Skin epidermis (tissue), 12 donors: ENCODE measurements around the gene PSMG1.
A peak's percentile ranks its signal among the peaks of the same experiment; 100 is the strongest.
"Not testable (repeated sequence)": the region's sequence is repeated elsewhere in the genome, so short reads cannot be mapped to it uniquely, and the experiment has no call there.

ENCODE experiments used
- H3K27ac ChIP-seq, 21 experiments: fragments of 200-600 bp; sonication (generic) in 11 of 21; one replicate each; pipeline ENCODE4 v1.5.0; 2020; ENCODE audit warnings: mild to moderate bottlenecking in 3 of 21, inconsistent platforms in 2 of 21, moderate library complexity in 2 of 21
- H3K4me3 ChIP-seq, 7 experiments: fragments of 200-600 bp; sonication (generic) in 2 of 7; one replicate each; pipeline ENCODE4 v1.5.0; 2020; ENCODE audit warnings: inconsistent platforms in 2 of 7, mild to moderate bottlenecking in 2 of 7, moderate library complexity in 1 of 7

Gene PSMG1

DNA sequence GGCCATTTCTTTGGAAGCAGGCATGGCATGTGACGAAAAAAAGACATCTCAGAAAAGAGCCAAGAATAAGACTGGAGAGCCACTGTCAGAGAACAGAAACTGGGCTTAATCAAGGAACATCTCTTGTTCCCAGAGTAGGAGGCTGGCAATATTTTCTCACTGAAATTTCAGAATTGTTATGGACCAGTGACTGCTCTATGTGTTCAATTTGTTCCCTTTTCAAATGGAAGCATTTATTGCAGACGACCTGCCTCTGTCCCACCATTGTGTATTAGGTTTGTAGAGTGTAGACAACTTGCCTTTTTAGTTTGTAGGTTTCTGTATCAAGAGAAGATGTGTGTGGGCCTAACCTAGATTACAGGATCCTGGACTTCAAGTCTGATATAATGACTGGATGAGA lies 18.7 kb downstream of the PSMG1 start:
- Histone ChIP-seq H3K27ac (no peak overlapping the region), H3K4me3 (no peak overlapping the region)

DNA sequence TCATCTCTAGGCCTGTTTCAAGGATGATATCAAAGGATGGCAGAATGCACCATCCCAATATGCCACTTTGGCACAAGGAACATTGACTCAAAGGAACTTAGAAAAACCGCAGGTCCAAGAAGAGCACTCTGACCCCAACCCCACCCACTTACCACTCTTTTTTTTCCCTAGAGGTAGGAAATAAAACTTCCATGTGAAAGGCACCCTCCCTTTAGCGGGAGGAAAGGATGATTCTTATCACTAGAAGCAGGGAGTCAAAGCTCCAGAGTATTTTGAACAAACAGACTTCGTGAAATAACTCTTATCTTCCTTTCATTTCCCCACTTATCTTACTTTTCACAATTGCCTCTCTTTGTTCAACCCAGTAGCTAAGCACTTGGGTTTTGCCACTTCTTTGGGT lies 22.2 kb downstream of the PSMG1 start:
- Histone ChIP-seq H3K27ac (no peak overlapping the region), H3K4me3 (no peak overlapping the region)

DNA sequence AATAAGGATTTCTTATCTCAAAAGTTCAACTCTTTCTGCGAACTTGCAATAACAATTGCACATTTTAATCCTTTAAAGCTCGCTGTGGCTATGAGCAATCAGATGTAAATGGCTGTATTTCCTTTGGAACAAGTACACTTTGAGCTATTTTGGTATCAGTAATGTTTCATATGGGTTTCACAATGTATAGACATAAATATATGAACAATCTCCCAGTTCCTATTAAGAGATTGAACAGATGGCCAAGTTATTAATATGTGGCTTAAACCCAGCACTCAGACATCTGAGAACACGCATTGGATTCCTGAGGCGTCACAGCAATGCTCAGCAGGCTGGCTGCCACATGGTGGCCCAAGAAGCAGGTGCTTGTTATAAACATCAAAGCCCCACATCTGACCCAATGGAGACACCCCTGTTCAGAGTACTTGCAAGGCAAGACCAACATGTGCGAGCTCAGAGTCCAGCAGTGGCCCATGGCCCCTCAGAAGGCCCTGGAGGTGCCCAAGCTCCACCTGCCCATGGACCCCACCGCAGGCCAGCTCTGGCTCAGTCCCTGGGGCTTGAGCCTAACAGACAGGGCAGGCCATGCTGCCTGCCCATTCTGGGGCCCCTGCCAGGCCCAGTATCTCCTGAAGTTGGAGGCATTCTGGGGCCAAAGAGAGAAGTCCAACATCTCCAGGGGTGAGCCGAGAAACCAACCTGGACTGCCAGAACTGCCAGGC lies 23.7 kb downstream of the PSMG1 start:
- Histone ChIP-seq H3K27ac (no peak overlapping the region), H3K4me3 (no peak overlapping the region)

DNA sequence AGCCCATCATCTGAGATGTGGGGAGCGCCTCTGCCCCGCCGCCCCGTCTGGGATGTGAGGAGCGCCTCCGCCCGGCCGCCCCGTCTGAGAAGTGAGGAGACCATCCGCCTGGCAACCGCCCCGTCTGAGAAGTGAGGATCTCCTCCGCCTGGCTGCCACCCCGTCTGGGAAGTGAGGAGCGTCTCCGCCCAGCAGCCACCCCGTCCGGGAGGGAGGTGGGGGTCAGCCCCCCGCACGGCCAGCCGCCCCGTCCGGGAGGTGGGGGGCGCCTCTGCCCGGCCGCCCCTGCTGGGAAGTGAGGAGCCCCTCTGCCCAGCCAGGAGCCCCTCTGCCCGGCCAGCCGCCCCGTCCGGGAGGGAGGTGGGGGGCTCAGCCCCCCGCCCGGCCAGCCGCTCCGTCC lies 26.0 kb downstream of the PSMG1 start:
- H3K27ac ChIP-seq, result not testable (repeated sequence)

DNA sequence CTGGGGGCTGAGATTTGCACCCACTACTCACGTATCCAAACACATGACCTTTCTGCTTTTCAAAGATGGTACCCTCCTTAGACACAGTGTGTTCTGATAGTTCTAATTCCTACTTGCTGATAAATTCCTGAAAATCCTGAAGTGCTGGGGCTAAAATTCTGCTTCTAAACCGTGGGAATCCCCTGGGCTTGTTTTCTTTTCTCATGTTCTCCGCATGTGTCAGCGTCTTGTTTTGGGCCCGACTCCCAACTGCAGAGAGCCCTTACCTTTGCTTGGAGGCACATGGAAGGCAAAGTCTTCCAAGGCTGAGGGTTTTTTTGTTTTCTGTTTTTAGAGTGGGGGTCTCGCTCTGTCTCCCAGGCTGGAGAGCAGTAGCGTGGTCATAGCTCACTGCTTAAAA lies 27.2 kb downstream of the PSMG1 start:
- Histone ChIP-seq H3K27ac (no peak overlapping the region), H3K4me3 (no peak overlapping the region)

More for the DNA sequence above, 26.0 kb downstream of the PSMG1 start:
- not testable (repeated sequence) for H3K4me3 ChIP-seq

DNA sequence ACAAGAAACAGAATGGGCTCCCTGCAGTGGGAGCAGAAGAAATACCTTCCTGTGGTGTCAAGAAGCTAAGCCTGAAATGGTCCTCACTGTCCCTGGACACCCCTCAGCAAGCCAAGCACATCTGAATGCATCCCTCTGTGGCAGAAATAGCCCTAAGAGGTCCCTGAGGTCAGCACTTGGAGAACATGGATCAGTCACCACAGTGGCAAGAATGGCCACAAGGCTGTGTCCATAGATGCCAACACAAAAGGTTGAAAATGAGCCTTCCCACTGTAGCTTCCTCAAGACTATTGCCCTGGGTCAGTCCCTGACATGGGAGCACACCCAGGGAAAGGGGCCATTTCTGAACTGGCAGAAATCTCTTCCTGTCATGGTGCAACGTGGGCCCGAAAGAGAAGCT lies 27.7 kb downstream of the PSMG1 start:
- no peak overlapping the region for H3K4me3 ChIP-seq
- H3K27ac ChIP-seq, result no peak overlapping the region

DNA sequence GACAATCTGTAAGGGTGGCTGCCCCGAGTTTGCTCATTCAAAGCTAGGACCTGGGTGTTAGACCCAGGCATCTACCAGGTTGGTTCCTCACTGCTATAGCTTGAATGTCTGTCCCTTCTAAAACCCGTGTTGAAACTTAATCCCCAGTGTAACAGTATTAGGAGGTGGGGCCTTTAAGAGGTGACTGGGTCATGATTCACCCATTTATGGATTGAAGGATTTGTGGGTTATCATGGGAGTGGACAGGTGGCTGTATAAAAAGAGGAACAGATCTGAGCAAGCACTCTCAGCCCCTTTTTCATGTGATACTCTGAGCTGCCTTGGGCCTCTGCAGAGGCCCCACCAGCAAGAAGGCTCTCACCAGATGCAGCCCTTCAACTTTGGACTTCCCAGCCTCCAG lies 29.4 kb downstream of the PSMG1 start:
- Histone ChIP-seq H3K4me3 (no peak overlapping the region), H3K27ac (no peak overlapping the region)

DNA sequence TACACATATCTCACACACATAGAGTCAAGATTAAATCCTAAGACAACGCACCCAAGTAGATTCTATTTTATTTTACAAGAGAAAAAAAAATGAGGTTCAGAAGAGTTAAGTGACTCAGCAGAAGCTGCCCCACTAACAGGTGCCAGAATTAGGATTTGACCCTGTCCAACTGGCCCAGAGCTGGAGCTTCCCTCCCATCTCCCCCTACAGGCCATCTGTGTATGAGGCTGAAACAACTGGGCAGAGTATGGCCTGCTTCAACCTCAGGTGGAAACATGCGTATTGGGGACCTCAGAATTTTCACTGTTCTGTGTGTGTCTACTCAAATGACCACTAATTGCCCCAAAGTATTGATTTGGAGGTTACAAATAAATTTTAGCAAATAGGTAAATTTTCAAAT lies 29.9 kb downstream of the PSMG1 start:
- Histone ChIP-seq H3K27ac (no peak overlapping the region), H3K4me3 (no peak overlapping the region)

DNA sequence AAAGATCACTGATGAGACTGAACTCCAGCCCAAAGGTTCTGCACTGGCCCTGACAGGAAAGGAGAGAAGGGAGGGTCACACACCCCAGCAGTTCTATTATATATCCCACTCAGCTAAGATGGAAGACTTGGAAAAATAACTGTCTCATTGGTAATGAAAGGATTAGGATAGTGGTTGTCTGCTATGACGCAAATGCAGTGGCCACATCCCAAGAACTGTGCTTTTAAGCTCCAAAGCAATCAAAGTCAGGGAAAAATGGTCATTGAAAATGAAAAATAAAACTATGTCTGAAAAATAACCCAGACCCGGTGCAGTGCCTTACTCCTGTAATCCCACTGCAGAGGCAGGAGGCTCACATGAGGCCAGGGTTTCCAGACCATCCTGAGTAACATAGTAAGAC lies 31.0 kb downstream of the PSMG1 start:
- Histone ChIP-seq H3K27ac (no peak overlapping the region), H3K4me3 (no peak overlapping the region)

DNA sequence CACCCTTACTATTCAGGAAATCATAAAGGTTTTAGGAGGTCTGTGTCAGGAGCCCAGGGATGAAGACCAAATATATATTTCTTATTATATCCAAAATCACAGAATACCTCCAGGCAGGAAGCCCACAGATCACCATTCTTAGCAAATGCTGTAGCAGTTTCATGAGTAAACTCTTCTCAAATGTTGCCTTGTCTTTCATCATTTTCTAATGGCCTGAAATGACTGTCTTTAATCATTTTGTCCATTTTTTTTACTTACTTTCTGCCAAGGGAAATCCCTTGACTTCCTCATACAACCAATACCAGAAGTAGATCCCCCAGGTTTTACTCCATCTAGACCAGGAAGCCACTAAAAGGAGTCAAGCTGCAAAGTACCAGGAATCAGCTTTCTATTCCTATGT lies 32.4 kb downstream of the PSMG1 start:
- no peak overlapping the region for H3K4me3 ChIP-seq
- no peak overlapping the region for H3K27ac ChIP-seq

DNA sequence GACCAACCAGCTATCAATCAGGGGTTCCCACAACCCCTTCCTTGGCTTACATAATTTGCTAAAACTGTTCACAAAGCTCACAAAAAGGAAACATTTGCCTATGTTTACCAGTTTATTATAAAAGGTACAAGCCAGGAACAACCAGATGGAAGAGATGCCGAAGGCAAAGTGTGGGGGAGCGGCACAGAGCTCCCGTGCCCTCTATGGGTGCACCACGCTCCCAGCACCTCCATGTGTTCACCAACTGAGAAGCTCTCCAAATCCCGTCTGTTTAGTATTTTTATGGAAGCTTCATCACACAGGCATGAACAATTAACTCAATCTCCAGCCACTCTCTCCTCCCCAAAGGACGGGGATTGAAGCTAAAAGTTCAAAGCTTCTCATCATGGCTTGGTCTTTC lies 32.9 kb downstream of the PSMG1 start:
- H3K27ac ChIP-seq, result no peak overlapping the region
- H3K4me3 ChIP-seq, result no peak overlapping the region

DNA sequence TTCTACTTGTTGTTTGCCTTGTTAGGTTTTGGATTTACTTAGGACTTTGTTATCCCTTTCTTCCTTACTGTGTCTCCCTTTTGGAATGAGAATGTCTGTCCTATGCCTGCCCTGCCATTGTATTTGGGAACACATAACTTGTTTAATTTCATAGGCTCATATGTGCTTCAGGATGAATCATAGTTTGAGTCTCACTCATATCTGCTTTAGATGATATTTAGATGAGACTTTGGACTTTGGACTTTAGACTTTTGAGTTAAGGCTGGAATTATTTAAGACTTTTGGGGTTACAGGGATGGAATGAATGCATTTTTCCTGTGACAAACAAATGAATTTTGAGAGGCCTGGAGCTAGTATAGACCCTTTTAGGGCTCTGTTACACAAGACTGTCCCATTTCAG lies 33.4 kb downstream of the PSMG1 start:
- H3K4me3 ChIP-seq, result no peak overlapping the region

DNA sequence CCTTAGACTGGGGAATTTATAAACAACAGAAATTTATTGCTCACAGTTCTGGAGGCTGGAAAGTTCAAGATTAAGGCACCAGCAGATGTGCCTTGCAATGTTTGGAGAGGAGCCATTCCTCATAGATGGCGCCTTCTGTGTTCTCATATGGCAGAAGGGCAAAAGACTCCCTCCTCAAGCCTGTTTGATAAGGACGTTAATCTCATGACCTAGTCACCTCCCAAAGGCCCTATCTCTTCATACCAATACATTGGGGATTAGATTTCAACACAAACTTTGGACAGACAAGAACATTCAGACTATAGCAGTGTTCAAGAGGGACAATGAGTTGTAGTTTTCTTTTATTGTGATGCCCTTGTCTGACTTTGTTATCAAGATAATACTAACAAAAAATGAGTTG lies 34.3 kb downstream of the PSMG1 start:
- no peak overlapping the region for H3K4me3 ChIP-seq
- H3K27ac ChIP-seq, result no peak overlapping the region

More for the DNA sequence above, 33.4 kb downstream of the PSMG1 start:
- H3K27ac ChIP-seq, result no peak overlapping the region

DNA sequence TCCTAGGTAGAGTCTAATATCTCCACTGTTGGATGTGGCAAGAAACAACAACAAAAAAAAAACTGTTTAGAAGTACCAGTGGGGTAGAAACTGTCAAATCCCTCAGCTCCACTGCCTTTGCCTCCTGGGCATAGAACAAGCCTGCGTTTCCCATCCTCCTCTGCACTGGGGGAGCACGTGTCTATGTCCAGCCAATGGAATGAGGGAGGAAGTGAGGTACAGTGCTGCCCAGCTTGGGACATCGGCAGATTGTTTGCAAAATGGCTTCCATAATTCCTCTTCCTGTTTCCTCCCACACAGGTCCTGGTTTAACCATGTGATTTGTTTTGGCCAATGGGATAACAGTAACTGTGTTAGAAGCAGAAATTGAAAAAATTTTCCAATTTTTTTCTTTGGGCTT lies 39.1 kb downstream of the PSMG1 start:
- Histone ChIP-seq H3K27ac (no peak overlapping the region), H3K4me3 (no peak overlapping the region)

DNA sequence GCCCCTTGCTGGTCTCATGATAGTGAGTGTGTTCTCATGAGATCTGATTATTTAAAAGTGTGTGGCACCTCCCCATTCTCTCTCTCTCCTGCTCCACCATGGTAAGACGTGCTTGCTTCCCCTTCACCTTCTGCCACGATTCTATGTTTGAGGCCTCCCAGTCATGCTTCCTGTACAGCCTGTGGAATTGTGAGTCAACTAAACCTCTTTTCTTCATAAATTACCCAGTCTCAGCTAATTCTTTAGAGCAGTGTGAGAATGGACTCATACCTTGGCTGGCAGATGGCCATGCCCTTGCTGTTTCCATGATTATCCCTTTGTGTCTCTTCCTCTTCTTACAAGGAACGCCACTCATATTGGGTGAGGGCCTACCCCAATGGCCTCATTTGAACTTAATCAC lies 40.3 kb downstream of the PSMG1 start:
- H3K27ac ChIP-seq, result no peak overlapping the region
- no peak overlapping the region for H3K4me3 ChIP-seq

DNA sequence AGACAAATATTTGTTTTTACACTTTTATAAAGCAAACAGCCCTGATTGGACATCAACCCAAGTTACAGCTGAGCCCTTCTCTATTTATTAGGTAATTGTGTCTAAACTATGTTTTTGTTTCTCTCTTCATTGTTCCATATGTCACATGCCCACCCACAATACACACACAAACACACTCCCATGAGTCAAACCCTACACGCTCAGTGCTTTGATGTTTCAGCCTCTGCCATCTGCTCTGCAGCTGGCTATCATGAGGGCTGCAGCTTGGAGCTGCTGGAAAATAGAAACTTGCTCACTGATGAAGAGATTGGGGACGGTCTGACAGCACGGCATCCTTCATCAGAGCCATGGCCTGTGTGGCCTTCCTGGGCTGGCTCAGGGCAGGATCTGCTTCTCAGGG lies 41.7 kb downstream of the PSMG1 start:
- Histone ChIP-seq H3K27ac (no peak overlapping the region), H3K4me3 (no peak overlapping the region)

DNA sequence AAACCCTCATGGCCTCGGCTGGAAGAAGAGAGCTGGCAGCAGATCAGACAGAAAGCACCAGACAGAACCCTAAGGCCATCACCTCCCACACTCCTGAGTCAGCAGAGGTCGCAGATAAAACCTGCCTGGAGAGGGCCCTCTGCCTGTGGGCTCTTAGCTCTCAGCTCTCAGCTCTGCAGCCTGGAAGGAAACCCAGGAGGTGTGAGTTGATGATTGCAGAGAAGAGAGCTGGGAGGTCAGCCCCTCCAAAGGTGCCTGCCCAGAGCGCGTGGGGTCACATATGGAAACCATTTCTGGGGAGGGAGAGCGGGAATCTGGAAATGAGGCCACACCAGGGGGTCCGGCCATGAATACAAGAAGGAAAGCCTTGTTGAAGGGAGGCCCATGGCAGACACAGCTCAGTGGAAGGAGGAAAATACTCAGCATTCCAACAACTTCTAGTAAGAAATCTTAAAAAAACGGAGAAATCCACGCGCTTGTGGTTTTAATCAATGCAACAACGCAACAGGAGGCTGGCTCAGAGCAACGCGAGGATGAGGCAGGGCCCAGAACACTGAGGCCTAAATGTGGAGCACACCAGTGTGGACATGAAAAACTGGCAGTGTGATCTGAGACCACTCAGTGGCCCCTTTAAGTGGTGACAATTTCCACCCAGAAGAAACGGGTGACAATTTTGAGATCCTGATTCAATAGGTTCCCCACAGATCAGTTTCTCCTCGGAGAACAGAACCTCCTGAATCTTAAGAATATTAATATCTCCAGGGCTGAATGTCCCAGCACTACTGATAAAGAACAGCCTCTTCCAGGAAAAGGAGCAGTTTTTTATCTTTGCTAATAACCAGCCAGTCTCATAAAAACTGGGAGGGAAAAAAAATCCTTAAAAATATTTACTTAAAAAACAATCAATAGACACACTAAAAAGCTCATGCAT lies 45.7 kb downstream of the PSMG1 start:
- Histone ChIP-seq H3K27ac (peak overlapping the region in 9 of 21 experiments; percentile 3 to 73 (median 38)), H3K4me3 (no peak overlapping the region)

DNA sequence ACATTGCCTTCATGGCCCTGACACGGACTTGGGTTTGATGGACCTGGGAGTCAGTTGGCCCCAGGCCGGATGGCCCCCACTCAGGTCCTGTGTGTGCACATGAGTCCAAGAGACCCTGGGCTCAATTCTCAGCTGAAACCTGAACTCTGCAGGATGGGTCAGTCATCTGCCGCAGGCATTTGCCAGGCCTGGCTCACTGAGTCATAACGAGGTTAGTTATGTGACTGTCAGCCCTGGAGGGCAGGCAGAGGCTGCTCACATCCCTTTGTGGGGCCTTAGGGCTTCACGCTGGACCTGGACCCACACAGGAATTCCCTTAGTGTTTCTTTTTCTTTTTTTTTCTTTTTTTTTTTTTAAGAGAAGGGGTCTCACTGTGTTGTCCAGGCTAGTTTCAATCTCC lies 46.5 kb downstream of the PSMG1 start:
- H3K27ac ChIP-seq, result peak overlapping the region in 7 of 21 experiments; percentile 3 to 73 (median 28)
- H3K4me3 ChIP-seq, result no peak overlapping the region

DNA sequence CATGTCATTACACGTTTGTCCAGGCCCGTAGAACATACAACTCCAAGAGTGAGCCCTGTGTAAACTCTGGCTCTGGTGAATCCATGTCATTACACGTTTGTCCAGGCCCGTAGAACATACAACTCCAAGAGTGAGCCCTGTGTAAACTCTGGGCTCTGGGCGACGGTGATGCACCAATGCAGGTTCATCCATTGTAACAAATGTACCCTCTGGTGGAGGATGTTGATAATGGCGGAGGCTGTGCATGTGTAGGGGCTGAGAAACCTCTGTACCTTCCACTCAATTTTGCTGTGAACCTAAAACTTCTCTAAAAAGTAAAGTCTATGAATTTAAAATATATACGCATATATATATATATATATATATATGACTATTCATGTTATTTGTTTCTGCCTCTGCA lies 47.1 kb downstream of the PSMG1 start:
- not testable (repeated sequence) for H3K27ac ChIP-seq

DNA sequence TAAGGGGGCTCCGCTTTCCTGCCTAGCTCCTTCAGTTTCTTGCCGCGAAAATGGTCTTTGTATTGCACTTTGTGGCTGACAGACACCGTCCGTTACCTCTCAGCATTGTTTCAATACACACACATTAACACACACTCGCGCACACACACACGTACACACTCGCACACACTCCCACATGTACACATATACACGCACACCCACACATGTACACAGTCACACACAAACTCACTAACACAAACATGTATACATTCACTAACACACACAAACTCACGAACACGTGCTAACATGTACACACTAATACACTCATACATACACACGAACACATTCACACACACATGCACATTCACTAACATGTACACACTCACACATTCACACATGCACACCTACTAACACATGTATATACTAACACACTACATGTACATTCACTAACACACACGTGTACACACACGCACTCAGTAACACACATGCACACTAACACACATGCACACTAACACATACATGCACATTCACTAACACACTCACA lies 48.9 kb downstream of the PSMG1 start:
- no peak overlapping the region for H3K27ac ChIP-seq
- H3K4me3 ChIP-seq, result no peak overlapping the region

More for the DNA sequence above, 47.1 kb downstream of the PSMG1 start:
- H3K4me3 ChIP-seq, result not testable (repeated sequence)

DNA sequence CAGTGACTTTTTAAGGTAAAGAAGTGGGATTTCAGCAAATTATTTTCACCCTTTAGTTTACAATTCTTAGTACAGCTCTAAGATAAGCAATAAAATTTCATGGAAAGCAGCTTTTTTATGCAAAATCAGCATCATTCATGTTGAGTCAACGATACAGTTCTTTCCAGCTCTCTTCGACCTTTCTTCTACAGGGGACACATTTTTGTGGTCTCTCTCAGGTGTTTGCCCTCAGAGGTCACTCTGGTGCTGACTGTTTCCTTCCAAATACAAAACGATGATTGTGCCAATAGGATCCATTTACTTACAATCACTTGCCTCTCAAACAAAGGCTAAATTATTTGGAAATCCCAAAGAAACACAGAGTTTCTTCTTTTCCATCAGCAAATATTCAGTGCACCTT lies 51.0 kb downstream of the PSMG1 start:
- Histone ChIP-seq H3K27ac (no peak overlapping the region), H3K4me3 (no peak overlapping the region)
